ENCODE data around the gene TMEM248. TPM values are rescaled to one million over a fixed set of nuclear protein-coding genes. Genes with fewer than 3 reads are reported as not detected.
"Not testable (repeated sequence)": the region's sequence is repeated elsewhere in the genome, so short reads cannot be mapped to it uniquely, and the experiment has no call there.

TMEM248 gene
- total RNA-seq, 1 donor from 2014 or later: 117 TPM

GRCh38 chr7:66948480-66949109 lies 27.6 kb downstream of the TMEM248 start:
- DNase-seq (ENCODE audit: extremely low read depth, low read depth, low spot score): no peak

DNA sequence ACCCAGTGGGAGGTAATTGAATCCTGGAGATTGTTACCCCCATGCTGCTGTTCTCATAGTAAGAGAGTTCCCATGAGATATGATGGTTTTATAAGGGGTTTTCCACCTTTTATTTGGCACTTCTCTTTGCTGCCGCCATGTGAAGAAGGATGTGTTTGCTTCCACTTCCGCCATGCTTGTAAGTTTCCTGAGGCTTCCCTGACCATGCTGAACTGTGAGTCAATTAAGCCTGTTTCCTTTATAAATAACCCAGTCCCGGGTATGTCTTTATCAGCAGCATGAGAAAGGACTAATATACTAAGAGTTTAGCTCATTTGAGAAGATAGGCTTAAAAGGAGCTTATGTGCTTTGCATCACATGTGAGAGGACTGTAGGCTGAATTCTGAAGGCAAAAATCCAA lies 29.3 kb downstream of the TMEM248 start:
- DNase-seq (ENCODE audit: extremely low read depth, low read depth, low spot score): no peak

DNA sequence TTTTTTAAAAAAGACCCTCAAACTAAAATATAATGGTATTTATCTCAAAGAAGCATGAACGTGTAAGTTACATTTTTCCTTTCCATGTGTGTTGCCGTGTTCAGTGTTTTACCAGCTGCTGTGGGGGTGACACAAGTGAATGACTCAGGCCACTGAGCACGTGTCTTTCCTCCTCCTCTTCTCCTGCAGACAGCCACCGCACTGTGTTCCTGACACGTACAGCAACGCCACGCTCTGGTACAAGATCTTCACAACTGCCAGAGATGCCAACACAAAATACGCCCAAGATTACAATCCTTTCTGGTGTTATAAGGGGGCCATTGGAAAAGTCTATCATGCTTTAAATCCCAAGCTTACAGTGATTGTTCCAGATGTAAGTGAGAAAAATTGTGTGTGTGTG lies 29.7 kb downstream of the TMEM248 start:
- no peak for DNase-seq (ENCODE audit: extremely low read depth, low read depth, low spot score)

GRCh38 chr7:66952343-66953043 lies 31.5 kb downstream of the TMEM248 start:
- no peak for DNase-seq (ENCODE audit: extremely low read depth, low read depth, low spot score)

GRCh38 chr7:66953044-66953427 lies 32.0 kb downstream of the TMEM248 start:
- DNase-seq (ENCODE audit: extremely low read depth, low read depth, low spot score): no peak

- DNase-seq (ENCODE audit: extremely low read depth, low read depth, low spot score): no peak
Observed at GRCh38 chr7:66957595-66958290, 36.7 kb downstream of the TMEM248 start.

GRCh38 chr7:66958538-66959350 lies 37.7 kb downstream of the TMEM248 start:
- no peak for DNase-seq (ENCODE audit: extremely low read depth, low read depth, low spot score)

DNA sequence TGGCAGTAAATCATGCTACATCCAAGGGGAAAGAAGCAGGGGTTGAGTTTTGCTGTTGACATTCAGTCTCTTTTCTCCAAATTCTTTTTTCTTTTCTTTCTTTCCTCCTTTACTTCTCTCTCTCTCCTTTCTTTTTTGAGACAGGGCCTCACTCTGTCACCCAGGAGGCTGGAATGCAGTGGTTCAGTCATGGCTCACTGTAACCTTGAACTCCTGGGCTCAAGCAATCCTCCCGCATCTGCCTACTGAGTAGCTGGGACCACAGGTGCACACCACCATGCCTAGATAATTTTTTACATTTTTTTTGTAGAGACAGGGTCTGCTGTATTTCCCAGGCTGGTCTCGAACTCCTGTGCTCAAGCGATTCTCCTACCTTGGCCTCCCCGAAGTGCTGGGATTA lies 39.2 kb downstream of the TMEM248 start:
- DNase-seq (ENCODE audit: extremely low read depth, low read depth, low spot score): no peak

GRCh38 chr7:66961096-66961495 lies 40.1 kb downstream of the TMEM248 start:
- DNase-seq (ENCODE audit: extremely low read depth, low read depth, low spot score): no peak

DNA sequence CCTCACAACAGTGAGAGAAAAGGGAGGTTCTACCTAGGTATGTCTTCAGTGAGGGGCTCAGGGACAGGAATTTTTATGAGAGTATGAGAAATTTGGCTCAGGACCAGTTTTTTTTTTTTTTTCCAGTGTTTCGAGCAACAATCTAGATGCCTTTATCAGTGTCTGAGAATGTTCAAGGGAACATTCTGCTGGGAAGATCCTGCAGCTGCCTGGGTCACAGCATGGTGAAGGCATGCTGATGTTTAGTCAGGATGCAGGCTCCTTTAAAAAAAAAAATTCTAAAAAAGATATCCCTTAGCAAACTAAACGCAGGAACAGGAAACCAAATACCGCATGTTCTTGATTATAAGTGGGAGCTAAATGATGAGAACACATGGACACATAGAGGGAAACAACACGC lies 43.4 kb downstream of the TMEM248 start:
- DNase-seq (ENCODE audit: extremely low read depth, low read depth, low spot score): no peak

DNA sequence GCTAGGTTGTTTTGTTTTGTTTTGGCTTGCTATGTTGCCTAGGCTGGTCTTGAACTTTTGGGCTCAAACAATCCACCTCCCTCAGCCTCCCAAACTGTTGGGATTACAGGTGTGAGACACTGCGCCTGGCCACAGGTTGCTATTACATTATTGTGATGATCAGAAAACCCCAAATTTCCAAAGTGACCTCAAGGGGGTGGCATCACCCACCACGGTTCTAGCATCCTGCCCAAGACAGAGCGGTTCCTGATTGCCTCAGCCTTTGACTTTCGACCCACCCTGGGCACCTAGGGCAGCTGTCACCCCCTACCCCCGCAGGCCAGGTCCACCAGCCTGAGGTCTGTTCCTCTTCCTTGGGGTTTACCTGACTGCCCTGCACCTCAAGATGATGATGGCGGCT lies 46.0 kb downstream of the TMEM248 start:
- DNase-seq (ENCODE audit: extremely low read depth, low read depth, low spot score): no peak

DNA sequence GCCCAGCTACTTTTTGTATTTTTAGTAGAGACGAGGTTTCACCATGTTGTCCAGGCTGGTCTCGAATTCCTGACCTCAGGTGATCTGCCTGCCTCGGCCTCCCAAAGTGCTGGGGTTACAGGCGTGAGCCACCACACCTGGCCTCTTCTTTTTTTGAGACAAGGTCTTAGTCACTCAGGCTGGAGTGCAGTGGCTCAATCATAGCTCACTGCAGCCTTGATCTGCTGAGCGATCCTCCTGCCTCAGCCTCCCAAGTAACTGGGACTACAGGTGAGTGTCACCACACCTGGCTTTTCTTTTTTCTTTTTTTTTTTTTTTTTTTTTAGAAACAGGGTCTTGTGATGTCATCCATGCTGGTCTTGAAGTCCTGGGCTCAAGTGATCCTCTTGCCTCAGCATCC lies 48.0 kb downstream of the TMEM248 start:
- DNase-seq (ENCODE audit: extremely low read depth, low read depth, low spot score): not testable (repeated sequence)

GRCh38 chr7:66970310-66970709 lies 49.3 kb downstream of the TMEM248 start:
- DNase-seq (ENCODE audit: extremely low read depth, low read depth, low spot score): no peak

DNA sequence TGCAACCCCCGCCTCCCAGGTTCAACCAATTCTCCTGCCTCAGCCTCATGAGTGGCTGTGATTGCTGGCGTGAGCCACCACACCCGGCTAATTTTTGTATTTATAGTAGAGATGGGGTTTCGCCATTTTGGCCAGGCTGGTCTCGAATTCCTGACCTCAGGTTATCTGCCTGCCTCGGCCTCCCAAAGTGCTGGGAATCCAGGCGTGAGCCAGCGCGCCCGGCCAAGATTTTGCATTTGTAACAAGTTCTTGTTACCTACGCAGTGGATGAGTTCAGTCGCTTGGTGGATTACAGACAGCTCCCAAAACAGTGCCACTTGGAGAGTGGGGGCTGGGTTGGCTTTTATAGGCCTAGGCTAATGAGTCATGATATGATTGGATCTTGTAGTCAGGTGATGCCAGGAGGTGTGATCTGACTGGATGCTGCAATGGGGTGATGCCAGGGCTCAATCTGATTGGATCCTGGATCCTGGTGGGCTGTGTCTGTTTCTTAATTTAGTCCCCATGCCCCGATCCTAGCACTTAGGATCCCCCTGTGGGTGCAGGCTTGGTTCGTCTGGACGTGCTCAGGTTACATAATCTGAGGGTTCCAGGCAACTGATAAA lies 54.1 kb downstream of the TMEM248 start:
- DNase-seq (ENCODE audit: extremely low read depth, low read depth, low spot score): no peak

DNA sequence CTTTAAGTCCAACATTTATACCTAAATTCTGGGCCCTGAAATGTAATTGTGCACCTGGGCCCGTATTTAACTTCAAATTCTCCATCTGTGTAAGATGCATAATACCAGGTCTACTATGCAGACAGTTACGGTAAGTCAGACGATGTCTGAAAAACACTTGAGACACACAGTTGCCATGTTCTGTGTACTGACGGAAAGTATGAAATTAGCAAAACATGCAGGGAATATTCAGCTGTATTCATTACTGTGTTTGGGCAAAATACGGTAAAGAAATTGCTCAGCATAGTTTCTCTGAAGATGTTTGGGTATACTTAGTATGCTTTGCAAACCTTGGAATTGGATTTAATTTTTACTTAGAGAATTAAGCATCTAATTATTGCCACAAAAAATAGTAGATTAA lies 57.3 kb downstream of the TMEM248 start:
- not testable (repeated sequence) for DNase-seq (ENCODE audit: extremely low read depth, low read depth, low spot score)

DNA sequence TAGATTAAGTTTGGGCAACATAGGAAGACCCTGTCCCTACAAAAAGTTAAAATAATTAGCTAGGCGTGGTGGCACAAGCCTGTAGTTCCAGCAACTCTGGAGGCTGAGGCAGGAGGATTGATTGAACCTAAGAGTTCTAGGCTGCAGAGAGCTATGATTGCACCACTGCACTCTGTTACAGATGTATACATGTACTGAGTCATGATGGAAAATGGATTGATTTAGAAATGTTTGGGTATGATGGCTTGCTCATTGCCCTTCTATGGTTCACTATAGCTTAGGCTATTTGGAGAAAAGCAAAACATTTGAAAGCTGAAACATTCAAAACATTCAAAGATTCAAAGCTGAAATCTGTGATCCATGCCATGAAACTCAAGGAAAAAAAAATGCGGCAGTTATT lies 58.0 kb downstream of the TMEM248 start:
- not testable (repeated sequence) for DNase-seq (ENCODE audit: extremely low read depth, low read depth, low spot score)

DNA sequence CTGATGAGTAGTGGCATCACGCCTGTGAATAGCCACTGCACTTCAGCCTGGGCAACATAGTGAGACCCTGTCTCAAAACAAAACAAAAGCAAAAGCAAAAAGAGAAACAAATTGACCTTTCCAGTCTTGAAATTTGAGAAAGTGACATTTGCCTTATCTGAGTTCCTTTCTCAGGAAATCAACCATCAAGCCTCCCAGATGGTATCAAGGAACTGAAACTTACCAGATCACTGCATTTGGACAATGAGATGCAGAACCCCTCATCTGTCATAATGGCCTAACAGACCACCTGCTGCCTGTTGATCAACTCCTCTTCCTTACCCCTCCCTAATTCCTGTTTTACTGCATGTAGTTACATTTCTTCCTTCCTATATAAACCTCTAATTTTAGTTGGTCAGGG lies 59.3 kb downstream of the TMEM248 start:
- DNase-seq (ENCODE audit: extremely low read depth, low read depth, low spot score): not testable (repeated sequence)

- not testable (repeated sequence) for DNase-seq (ENCODE audit: extremely low read depth, low read depth, low spot score)
Observed at GRCh38 chr7:66989552-66989951, 68.5 kb downstream of the TMEM248 start.

DNA sequence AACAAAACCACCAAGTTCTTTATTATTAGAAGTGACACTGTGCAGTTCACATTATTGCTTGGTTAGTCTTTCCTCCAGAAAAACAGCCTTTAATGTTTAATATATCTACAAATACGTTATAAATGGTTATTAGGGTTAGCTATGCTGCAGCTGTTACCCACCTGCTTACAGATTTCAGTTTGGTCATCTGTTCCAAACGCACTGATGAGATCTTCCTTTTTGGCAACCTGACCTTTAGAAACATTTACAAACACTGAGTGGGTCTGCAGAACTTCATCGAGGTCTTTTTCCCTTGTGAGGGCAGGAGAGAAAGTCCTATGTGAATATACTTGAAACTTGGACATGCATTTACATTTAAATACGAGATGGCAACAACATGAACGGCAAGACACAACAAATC lies 73.0 kb downstream of the TMEM248 start:
- DNase-seq (ENCODE audit: extremely low read depth, low read depth, low spot score): not testable (repeated sequence)

DNA sequence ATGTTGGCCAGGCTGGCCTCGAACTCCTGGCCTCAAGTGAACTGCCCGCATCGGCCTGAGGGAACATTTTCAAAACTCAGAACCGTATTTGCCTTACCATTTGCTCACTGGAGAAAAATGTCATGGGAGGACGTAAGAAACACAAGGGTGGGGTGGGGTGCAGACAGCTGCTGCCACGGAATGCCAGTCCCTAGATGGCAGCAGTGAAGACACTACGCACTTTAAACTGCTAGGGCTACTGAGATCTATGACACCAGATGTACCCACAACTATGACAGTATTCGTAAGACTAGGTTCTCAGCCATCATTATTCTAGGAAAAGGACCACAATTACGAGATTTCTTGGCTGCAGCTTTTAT lies 73.6 kb downstream of the TMEM248 start:
- peak; percentile 25 for DNase-seq (ENCODE audit: extremely low read depth, low read depth, low spot score)

All from glomerular endothelial cell (primary cell).